ENCODE data around the gene FAM149A. TPM values are rescaled to one million over a fixed set of nuclear protein-coding genes. Genes with fewer than 3 reads are reported as not detected.

FAM149A gene
- polyA plus RNA-seq, 3 donors: not detected

GRCh38 chr4:186203406-186203805 lies 98.9 kb downstream of the FAM149A start:
- no peaks in the 10 kb centered on the region for H3K27me3 ChIP-seq (ENCODE audit: control insufficient read depth in 2 of 2, insufficient read depth in 2 of 2, low read length in 2 of 2)
- H3K9ac ChIP-seq (ENCODE audit: insufficient read depth, low read length, poor library complexity, severe bottlenecking): no peak overlapping the region
- no peaks in the 10 kb centered on the region for H3K36me3 Mint-ChIP-seq
- H3K79me2 ChIP-seq (ENCODE audit: insufficient read depth, low read length): no peaks in the 10 kb centered on the region
- H4K20me1 ChIP-seq (ENCODE audit: insufficient read depth, low read length): no peaks in the 10 kb centered on the region
- H3K27me3 Mint-ChIP-seq (ENCODE audit: low read depth in 3 of 3): no peaks in the 10 kb centered on the region
- 66% methylated on average over 9 of the region's 12 CpGs for WGBS (ENCODE audit: insufficient coverage)
- peaks cover 6% of the 10 kb centered on the region for H3K4me1 Mint-ChIP-seq
- no peak overlapping the region for H2AFZ ChIP-seq (ENCODE audit: insufficient read depth, low read depth, low read length, poor library complexity, severe bottlenecking)
- peaks cover 2 to 12% (median 5%) of the 10 kb centered on the region in 7 donors for H3K9me3 Mint-ChIP-seq
- H3K4me2 ChIP-seq (replicated peaks; ENCODE audit: extremely low read depth, low read length, poor library complexity, severe bottlenecking): no peak overlapping the region
- H3K36me3 ChIP-seq (replicated peaks in 1 of 2; ENCODE audit: control insufficient read depth in 1 of 2, insufficient read depth in 2 of 2, low read length in 2 of 2): peaks cover 0 to 1% of the 10 kb centered on the region in 2 donors
- no peak overlapping the region for H3K27ac ChIP-seq (ENCODE audit: low read depth in 1 of 2, low read length in 2 of 2)
- no peaks in the 10 kb centered on the region for H3K4me1 ChIP-seq (ENCODE audit: control insufficient read depth in 1 of 2, insufficient read depth in 2 of 2, low read length in 2 of 2)
- no peak for TF ChIP-seq CTCF (IDR thresholded peaks at IDR 0.05)
- DNase-seq: no peak
- no peak overlapping the region for H3K4me3 Mint-ChIP-seq
- peak overlapping the region in 2 of 7 donors; percentile 6 to 34 for H3K27ac Mint-ChIP-seq
- intact Hi-C loops (cut with micrococcal nuclease): loop anchor here in 1 of 2 donors (2.0 kb wide), 1 partner anchor 25 kb away; no protein-coding TSS in a partner anchor
- H3K4me3 ChIP-seq (replicated peaks in 1 of 3; ENCODE audit: low read depth in 2 of 3, low read length in 3 of 3): no peak overlapping the region
- H3K9me3 ChIP-seq (replicated peaks in 1 of 2; ENCODE audit: control insufficient read depth in 1 of 2, insufficient read depth in 1 of 2, low read length in 2 of 2): peaks cover 7 to 9% of the 10 kb centered on the region in 2 donors

DNA sequence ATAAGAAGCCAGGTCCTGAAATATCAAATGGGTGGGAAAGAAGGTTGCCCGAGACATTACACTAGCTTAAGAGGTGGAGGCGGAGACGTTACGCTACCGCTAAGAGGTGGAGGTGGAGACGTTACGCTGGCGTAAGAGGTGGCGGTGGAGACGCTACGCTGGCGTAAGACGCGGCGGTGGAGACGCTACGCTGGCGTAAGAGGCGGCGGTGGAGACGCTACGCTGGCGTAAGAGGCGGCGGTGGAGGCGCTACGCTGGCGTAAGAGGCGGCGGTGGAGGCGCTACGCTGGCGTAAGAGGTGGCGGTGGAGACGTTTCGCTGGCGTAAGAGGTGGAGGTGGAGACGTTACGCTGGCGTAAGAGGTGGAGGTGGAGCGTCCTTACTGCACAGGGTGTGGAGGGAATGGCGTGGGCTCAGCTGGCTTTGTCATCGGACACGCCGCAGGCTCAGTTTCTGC lies 99.6 kb downstream of the FAM149A start:
- no peak overlapping the region for H3K27ac ChIP-seq (ENCODE audit: low read depth in 1 of 2, low read length in 2 of 2)
- H3K36me3 ChIP-seq (replicated peaks in 1 of 2; ENCODE audit: control insufficient read depth in 1 of 2, insufficient read depth in 2 of 2, low read length in 2 of 2): peaks cover 0 to 9% of the 10 kb centered on the region in 2 donors
- H3K27me3 ChIP-seq (ENCODE audit: control insufficient read depth in 2 of 2, insufficient read depth in 2 of 2, low read length in 2 of 2): no peaks in the 10 kb centered on the region
- Mint-ChIP-seq H3K27me3 (ENCODE audit: low read depth in 3 of 3) (no peaks in the 10 kb centered on the region), H3K4me3 (peak overlapping the region in 1 of 2 donors; percentile 57), H3K9me3 (peaks cover 6 to 18% (median 11%) of the 10 kb centered on the region in 7 donors), H3K27ac (no peak overlapping the region), H3K4me1 (peaks cover 6% of the 10 kb centered on the region), H3K36me3 (peaks cover 0 to 3% of the 10 kb centered on the region in 2 donors)
- no peak overlapping the region for H3K4me2 ChIP-seq (replicated peaks; ENCODE audit: extremely low read depth, low read length, poor library complexity, severe bottlenecking)
- no peaks in the 10 kb centered on the region for H3K79me2 ChIP-seq (ENCODE audit: insufficient read depth, low read length)
- no peak for DNase-seq
- H3K4me1 ChIP-seq (ENCODE audit: control insufficient read depth in 1 of 2, insufficient read depth in 2 of 2, low read length in 2 of 2): no peaks in the 10 kb centered on the region
- H3K9ac ChIP-seq (ENCODE audit: insufficient read depth, low read length, poor library complexity, severe bottlenecking): no peak overlapping the region
- TF ChIP-seq CTCF (IDR thresholded peaks at IDR 0.05): no peak
- no peaks in the 10 kb centered on the region for H4K20me1 ChIP-seq (ENCODE audit: insufficient read depth, low read length)
- WGBS (ENCODE audit: insufficient coverage): 57% methylated on average over 39 of the region's 45 CpGs
- peaks cover 12 to 14% of the 10 kb centered on the region in 2 donors for H3K9me3 ChIP-seq (replicated peaks in 1 of 2; ENCODE audit: control insufficient read depth in 1 of 2, insufficient read depth in 1 of 2, low read length in 2 of 2)
- intact Hi-C loops (cut with micrococcal nuclease): no loop called here
- no peak overlapping the region for H2AFZ ChIP-seq (ENCODE audit: insufficient read depth, low read depth, low read length, poor library complexity, severe bottlenecking)
- peak overlapping the region in 2 of 3 experiments; percentile 8 to 22 for H3K4me3 ChIP-seq (replicated peaks in 1 of 3; ENCODE audit: low read depth in 2 of 3, low read length in 3 of 3)
